NB4 (cell line): Measurements from ENCODE around the gene BPGM.

Experiments
- CTCF ChIP-seq: IDR thresholded peaks from one replicate; pipeline ENCODE4 v1.5.1; 2012; ENCODE audit warnings: low read depth, low read length
- MYC ChIP-seq: IDR thresholded peaks from 2 replicates; pipeline ENCODE4 v1.6.1; 2011; ENCODE audit warnings: low read depth, low read length
- POLR2A ChIP-seq: IDR thresholded peaks from 2 replicates; pipeline ENCODE4 v1.6.1; 2011; ENCODE audit warnings: mild to moderate bottlenecking; ENCODE audit not compliant: insufficient read length; ENCODE audit errors: extremely low read depth
- TF ChIP-seq, protein P1 (sequence below): IDR thresholded peaks from 2 replicates; pipeline ENCODE4 v1.6.1; 2011; ENCODE audit warnings: low read depth, low read length

DNA sequence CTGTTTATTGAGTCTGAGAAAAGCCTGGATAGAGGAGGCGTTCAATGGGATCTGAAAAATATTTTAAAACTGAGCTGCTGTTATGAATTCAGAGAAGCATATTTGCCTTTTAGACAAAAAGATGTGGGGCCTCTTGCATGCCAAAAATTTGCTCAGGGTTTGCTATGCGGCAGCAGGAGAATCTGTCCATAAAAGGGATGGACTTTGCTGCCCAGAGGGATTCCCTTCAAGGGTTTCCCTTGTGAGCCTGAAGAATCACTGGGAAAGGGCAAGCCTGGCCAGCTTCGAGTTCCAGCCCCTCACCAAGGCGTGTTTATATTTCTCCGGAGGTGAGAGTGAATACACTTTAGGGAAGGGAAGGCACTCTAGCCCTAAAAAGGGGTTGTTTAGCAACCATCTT, 77.2 kb downstream of the BPGM start:
- no peak for TF ChIP-seq CTCF
- TF ChIP-seq, protein P1, sequence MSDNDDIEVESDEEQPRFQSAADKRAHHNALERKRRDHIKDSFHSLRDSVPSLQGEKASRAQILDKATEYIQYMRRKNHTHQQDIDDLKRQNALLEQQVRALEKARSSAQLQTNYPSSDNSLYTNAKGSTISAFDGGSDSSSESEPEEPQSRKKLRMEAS: no peak
- no peak for TF ChIP-seq MYC
- TF ChIP-seq POLR2A: no peak
